ENCODE measurements around the gene CD44. TPM values are rescaled to one million over a fixed set of nuclear protein-coding genes. Genes with fewer than 3 reads are reported as not detected.

Gene CD44
- total RNA-seq, 1 experiment from 2014 or later: 316 TPM

DNA sequence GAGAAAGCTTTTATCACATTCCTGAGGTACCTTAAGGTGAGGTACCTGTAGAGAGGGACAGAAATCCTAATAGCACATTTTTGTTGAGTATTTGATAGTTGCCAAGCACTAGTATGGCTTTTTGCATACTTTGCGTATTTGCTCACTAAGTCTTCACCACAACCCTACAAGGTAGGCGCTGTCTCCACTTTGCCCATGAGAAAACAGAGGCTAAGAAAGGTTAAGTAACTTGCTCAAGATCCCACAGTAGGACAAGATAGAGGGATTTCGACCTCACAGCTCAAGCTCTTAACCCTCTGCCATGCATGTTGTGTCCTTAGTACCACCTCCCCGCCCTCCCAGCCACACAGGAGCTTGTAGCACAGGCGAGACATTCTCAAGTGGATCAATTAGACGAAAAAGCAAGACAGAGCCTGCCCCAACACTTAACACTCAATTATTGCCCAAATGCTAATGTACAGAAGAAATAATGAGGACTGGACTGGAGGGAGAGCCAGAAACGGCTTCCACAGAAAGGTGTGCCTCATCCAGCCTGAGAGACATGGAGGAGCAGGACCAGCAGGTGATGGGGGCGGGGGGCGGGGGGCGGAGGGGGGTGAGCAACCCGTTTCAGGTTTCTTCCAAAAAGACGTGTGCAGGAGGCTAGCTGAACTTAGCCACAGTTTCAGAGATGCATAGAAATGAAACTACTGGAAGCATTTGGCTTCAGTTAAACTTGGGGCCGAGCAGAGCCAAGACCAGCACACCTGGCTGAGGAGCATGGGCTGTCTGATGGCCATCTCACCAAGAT lies 26.7 kb upstream of the CD44 start:
- DNase-seq (ENCODE audit: low read depth): no peak

DNA sequence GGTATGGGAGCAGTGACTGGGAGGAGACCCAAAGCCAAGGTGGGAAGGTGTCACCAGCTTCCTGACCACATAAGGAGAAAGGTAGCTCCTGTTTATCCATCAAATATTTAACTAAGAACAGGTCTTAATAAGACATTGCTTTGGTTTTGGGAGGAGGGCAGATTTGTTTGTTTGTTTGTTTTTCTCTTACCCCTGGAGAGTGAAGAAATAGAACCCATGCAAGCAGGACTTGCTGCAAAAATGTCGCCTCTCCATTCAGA lies 26.2 kb upstream of the CD44 start:
- DNase-seq (ENCODE audit: low read depth): no peak

DNA sequence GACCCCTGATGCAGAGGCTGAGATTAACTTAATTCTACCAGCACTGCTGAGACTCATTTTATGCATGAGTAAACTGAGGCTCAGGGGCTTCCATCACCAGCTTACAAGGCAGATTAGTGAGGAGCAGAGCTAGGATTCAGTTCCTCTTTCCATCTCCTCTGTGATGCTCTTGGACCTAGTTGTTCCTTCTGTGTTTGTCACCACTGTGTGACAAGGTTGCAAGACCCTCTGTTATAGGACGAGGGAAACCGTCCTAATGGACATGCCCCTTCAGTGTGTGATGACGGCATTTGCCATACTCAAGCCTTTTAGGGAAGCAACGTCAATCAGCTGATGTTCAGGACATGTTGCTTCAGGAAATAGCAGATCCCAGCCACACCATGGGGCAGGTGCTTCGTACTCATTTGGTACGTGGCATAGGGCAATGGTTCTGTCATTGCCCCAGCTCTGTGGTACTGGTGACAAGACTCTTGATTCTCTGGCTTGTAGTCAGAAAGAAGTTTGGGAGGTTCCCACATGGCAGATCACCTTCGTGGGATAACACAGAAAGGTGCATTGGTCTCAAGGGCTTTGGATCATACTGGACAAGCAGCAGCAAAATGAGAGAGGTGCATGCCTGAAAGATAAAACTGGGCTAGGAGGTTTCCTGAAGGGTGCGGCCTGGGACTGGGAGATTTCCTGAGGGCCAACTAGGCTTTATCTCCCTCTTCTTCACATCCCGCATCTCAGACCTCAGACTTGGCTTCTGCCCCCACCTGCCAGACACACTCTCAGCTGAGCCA lies 23.9 kb upstream of the CD44 start:
- no peak for DNase-seq (ENCODE audit: low read depth)

DNA sequence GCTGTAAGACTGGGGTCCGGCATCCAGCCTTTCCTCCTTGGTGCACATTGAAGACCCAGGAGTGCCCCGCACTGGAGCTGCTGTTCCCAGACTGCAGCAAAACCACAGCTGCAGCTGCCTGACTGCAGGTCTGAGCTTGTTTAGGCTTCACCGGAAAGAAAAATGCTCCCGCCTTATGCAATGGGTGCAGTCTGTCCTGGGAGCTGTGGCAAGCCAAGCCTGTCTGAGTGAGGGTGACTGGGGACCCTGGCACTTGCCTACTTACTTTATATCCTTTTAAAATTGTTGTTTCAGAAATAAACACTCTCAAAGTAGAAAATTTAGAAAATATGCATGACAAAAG lies 23.3 kb upstream of the CD44 start:
- DNase-seq (ENCODE audit: low read depth): peak; percentile 55

GRCh38 chr11:35116245-35116644 lies 22.7 kb upstream of the CD44 start:
- peak; percentile 87 for DNase-seq (ENCODE audit: low read depth)

- DNase-seq (ENCODE audit: low read depth): peak; percentile 85
Observed at GRCh38 chr11:35116762-35117640, 22.0 kb upstream of the CD44 start.

DNA sequence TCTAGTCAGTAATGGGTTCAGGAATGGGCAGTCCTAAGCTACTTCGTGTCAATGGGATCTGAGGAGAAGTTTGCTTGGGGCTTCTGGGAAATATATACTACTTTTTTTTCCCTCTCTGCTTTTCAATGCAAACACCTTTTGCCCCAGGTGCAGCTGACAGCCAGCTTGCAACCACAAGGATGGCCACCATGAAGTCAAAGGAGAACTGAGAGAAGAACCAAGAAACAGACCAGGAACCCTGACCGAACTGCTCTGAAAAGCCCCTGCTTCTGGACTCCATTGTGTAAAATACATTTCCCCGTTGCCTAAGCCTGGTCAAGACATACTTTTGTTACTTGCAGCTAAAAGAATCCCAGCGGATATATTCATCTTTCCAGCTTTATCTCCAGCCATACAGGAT lies 20.1 kb upstream of the CD44 start:
- no peak for DNase-seq (ENCODE audit: low read depth)

DNA sequence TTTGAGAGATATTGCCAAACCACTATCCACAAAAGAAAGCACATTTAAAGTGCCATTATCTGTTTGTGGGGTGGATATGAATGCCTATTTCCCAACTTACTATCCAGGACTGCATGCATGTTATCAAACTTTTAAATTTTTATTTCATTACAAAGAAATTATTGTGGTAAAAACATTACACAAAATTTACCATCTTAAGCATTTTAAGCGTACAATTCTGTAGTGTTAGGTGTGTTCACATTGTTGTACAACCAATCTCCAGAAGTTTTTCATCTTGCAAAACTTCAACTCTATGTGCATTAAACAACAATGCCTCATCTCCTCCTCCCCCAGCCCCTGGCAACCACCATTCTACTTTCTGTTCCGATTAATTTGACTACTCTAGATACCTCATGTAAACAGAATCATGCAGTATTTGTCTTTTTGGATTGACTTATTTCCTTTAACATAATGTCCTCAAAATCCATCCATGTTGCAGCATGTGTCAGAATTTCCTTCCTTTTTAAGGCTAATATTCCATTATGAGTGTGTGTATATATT lies 17.6 kb upstream of the CD44 start:
- DNase-seq (ENCODE audit: low read depth): no peak

- no peak for DNase-seq (ENCODE audit: low read depth)
Observed at GRCh38 chr11:35122308-35122707, 16.7 kb upstream of the CD44 start.

- no peak for DNase-seq (ENCODE audit: low read depth)
Observed at GRCh38 chr11:35126000-35126878, 12.7 kb upstream of the CD44 start.

- DNase-seq (ENCODE audit: low read depth): no peak
Observed at GRCh38 chr11:35126879-35127581, 11.9 kb upstream of the CD44 start.

DNA sequence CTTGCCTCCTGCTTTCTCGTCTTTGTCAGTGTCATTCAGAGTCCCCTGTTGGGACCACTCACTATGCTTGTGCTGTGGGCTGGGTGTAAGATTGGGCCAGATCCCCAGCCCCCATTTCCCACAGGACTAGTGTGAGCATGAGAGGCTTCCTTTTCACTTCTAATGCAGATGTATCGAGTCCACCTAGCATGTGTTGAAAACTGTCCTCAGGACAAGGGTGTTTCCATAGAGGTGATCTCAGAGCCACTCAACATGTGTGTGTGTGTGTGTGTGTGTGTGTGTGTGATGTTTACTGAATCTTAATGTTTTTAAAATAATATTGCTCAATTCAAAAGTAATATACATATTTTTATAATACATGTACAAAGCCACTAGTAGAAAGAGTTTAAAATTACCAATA lies 11.4 kb upstream of the CD44 start:
- DNase-seq (ENCODE audit: low read depth): no peak

DNA sequence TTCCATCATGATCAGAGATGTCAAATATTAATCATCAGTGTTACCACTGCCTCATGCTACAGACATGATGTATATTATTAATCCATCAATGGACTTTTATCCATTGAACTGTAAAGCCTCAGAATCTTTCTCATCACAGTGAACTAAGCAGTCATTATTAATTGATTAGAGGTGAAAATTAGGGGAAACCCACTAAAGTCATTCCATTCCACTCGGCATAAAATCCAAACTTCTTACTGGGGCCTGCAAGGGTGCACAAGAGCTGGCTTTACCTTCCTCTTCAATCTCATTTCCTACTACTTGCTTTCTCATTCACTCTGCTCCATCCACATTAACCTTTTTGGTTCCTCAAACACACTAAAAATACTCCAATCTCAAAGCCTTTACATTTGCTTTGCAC lies 7.9 kb upstream of the CD44 start:
- no peak for DNase-seq (ENCODE audit: low read depth)

GRCh38 chr11:35131886-35132285 lies 7.1 kb upstream of the CD44 start:
- no peak for DNase-seq (ENCODE audit: low read depth)

- DNase-seq (ENCODE audit: low read depth): no peak
Observed at GRCh38 chr11:35133656-35134055, 5.3 kb upstream of the CD44 start.

GRCh38 chr11:35134403-35135148 lies 4.4 kb upstream of the CD44 start:
- no peak for DNase-seq (ENCODE audit: low read depth)

- DNase-seq (ENCODE audit: low read depth): no peak
Observed at GRCh38 chr11:35135222-35135621, 3.7 kb upstream of the CD44 start.

GRCh38 chr11:35136311-35136710 lies 2.7 kb upstream of the CD44 start:
- no peak for DNase-seq (ENCODE audit: low read depth)

- DNase-seq (ENCODE audit: low read depth): no peak
Observed at GRCh38 chr11:35138058-35138457, 913 bp upstream of the CD44 start.

- DNase-seq (ENCODE audit: low read depth): no peak
Observed at GRCh38 chr11:35138606-35138942, 397 bp upstream of the CD44 start.
